ENCODE data around the gene LEF1.

GRCh38 chr4:108111781-108112180 lies 57.0 kb downstream of the LEF1 start:
- no peak for TF ChIP-seq CTCF (IDR thresholded peaks at IDR 0.05)
- TF ChIP-seq EZH2 (IDR thresholded peaks at IDR 0.05): no peak

Measured in neural progenitor cell (in vitro differentiated cells).